ENCODE data around the gene ANKS1A.

Gene ANKS1A

DNA sequence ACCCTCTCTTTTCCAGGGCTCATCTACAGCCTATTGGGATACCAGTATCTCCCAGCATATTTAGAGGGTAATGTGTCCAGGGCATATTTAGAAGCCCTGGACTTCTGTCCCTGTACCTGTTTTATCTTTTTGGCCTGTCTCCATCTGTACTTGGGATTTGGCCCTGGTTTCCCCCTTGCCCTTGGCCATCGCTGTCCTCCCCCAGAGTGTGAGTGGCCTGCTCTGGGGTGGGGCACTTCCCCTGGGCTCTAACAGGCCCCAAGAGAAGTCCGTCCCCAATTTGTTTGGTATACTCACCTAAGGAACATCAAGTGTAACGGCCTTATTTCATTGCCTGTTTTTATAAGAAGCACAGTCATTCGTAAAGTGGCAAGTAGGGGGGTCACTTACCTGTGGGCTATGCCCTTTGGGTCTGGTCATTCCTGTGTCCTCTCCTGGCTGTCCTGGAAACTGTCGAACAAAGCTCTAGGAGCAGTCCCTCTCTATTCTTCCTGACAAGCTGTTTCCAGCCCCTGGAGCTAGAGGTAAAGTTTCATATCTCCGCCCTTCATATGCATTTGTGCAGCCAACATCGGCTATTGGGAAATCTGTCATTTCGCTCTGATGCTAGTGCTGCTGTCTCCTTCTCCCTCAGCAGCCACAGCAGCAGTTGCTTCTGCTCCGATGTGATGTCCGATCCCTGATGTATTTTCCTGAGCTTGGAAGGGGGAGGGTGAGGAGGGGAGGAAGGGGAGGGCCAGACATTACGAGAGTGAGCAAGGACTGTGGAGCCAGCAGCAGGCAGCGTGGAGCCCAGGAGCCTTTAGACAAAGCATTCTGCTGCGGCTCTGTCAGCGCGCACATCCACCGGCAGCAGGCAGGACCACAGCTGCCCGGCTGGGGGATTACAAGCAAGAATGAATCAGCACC is 168.6 kb downstream of the ANKS1A start:
- no peak for DNase-seq

DNA sequence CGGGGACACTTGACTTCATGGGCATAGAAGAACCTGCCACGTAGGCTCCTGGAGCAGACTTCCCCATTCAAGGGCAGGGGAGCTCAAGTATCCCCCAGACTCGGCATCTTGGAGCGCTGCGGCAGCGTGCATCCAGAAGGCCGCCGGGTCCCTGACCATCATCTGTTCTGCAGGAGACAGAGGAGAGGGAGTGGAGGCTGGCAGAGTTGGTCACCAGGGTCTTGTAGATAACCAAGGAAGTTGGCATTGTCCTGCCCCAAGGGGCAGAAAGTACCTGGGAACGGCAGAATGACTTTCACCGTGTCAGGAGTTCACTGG is 169.3 kb downstream of the ANKS1A start:
- no peak for DNase-seq

DNA sequence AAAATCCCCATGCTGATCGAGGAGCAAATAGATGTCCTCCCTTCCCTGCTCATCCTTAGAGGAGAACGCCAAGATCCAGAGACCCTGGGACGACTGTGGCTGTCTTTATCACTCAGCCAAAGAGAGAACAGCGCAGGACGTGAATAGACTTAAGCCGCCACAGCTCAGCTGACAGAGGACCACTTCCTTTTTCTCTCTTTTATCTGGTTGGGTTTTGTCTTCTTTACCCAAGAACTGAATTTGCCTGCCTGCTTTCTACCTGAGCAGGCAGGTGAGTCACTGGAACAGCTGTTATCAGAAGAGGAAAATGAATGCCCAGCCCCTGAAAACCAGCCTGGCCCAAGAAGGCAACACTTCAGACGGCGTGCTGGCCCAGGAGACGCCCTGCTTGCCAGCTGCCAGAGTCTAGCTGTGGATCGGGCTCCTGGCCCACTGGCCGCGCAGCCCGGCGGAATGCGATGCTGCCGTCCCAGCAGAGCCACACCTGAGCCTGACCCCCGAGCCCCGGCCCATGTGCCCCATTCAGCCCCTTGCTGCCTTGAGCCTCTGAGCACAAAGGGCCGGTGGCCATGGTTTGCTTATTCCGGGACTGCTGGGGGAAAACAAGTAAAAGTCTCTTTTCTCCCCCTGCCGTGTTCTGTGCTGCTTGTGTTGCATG is 169.9 kb downstream of the ANKS1A start:
- no peak for DNase-seq

DNA sequence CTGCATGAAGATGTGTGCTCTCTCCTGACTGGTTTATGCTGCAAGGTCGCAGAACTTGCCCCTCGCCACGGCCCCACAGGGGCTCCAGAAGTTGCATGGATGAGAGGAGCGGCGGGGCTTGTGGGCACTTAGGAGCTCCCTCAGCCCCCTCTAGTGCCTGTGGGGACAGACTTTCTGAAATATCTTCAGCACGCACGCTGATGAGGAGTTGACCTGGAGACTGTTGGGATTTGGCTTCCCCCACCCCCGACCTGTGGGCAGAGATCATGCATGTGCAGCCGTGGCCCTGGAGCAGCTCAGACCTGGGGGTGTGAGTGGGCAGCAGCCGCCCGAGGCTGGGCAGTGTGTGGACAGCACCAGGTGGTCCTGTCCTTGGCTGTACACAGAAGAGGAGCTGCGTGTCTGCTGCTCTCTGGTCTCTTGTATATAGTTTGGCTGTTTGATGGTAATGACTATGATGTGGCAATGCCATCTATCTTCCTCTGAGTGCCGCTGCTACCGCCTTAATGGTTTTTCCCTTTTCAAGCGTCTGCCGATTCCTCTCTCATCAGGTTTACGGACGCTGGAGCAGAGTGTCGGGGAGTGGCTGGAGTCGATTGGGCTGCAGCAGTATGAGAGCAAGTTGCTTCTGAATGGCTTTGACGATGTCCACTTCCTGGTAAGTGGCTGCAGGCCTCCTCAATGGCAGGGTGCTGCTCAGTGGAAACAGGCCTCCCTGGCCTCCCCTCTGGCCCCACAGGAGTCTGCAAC is 170.7 kb downstream of the ANKS1A start:
- DNase-seq, result no peak

DNA sequence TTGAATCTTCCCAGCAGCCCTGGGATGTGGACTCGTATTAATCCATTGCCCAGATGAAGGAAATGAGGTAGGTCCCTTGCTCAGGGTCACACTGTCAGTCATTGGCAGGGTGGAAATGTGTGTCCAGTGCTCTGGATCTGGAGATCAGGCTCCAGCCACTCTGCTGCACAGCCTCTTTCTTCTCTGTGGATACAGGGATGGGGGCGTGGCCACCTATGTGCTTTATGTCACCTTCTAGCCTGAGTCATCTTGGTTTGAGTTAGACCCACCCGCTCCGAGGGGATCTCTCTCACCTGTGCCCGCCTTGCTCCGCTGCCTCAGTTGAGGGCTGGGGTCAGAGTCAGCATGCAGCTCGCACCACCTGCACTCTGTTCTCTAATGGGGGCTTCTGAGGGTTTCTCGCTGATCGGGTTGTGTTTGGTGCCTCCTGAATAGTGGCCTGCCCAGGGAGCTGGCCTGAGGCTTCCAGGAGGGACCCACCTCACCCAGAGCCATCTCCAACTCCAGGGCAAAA is 172.1 kb downstream of the ANKS1A start:
- DNase-seq, result no peak

DNA sequence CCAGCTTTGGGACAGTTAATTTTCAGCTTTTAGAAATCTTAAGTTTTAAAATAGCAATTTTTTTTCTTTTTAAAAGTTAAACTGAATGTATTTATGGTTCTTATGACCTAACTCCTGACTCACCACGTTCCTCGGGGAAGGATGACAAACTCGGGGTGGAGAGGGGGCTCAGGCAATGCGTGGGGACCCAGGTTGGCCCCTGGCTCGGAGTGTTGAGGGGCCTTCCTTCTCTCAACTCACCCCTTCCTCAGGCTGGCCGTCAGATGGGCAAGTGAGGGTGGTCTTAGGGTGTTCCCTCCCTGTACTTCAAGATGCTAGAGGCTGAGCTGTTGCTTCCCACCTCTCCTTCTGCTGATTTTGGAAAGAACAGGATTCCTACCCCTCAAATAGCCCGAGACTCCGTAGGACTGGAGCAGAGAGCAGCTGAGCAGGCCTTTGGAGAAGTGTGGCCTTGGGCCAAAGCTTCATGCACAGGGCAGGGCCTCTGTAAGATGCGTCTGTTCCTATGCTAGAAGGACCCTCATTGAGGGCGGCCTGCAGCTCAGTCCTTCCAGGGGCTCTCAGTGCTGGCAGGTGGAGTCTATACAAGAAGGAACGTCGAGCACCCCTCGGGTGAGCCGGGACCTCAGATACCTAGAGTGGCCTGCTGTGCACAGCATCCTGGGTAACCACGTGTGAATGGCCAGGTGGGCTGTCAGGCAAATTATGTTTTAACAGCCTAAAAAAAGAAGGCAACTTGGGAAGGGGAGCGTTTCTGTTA is 172.8 kb downstream of the ANKS1A start:
- DNase-seq, result no peak

DNA sequence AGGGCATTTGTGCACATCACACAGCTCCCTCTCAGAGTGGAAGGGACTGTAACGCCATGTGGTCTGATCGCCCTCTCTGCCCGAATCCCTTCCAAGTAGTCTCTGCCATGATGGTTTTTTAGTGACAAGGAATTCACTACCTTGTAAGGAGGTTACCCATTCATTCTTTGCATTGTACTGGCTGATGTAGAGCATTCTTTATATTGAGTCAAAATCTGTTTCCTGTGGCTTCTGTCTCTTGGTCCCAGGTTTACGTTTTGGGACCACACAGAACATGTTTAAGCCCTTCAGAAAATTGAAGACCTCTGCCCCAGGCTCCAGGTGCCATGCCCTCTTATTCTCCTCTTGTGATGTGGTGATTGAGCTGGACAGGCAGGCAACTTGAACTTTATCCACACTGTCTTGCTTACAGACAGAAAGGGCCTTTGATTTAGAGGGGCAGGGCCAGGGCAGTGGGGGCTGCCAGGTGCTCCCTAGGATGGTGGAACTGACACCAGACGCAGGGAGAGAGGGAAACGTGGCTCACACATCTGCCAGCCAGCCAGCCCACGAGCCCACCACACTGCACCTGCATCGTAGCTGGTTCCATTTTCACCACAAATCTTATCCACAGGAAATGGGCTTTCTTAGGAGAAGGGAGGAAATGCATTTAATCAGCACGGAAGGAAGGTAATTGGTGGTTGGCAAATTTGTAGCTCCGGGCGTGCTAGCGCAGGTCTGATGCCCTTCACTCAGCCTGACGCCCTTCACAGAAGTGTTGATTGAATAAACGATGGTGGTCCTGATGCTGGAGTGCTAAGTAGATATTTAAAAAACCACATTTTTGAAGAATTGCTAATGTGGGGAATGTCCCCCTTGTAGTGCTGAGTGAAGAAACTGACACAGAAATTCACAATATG is 173.9 kb downstream of the ANKS1A start:
- no peak for DNase-seq

DNA sequence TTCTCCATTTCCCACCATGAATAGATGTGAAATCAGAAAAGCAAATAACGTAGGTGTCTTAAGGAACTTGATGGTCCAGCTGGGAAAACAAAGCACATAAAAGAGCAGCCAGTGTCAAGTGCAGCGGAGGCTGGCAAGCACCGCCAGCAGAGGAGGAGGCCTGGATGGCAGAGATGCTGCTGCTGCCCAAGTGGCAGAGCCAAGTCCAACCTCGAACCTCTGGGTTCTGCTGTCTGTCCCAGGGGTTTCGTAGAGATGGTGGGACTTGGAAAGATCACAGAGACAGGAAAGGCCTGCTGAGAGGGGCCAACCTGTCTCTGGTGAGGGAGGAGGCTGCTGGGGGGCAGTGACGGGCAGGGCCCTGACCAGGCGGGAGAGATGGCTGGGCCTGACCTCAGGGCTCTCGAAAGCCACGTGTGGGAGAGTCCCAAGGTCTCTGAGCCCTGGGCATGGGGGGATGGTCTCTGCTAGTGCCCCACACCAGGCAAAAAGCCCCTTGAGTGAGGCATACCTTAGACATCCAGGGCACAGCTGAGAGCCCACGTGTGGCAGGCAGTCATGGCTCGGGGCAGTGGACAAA is 174.7 kb downstream of the ANKS1A start:
- no peak for DNase-seq

DNA sequence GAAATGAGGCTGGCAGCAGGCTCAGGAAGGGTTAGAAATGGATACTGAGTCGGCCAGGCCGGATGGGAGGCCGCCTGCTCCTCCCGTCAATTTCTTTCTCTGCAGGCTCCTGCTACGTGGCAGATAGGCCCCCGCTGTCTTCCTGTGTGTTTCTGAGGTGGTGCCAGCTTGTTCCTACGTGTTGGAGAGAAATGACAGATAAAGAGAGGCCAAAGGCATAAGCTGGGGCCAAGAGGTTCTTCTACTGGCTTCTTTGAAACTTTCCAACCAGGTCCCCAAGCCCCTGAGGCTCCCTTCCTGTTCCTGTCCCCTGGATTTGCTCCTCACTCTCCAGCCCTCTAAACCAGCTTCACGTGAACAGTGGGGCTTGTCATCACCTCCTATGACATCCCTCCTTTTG is 175.2 kb downstream of the ANKS1A start:
- DNase-seq, result no peak

DNA sequence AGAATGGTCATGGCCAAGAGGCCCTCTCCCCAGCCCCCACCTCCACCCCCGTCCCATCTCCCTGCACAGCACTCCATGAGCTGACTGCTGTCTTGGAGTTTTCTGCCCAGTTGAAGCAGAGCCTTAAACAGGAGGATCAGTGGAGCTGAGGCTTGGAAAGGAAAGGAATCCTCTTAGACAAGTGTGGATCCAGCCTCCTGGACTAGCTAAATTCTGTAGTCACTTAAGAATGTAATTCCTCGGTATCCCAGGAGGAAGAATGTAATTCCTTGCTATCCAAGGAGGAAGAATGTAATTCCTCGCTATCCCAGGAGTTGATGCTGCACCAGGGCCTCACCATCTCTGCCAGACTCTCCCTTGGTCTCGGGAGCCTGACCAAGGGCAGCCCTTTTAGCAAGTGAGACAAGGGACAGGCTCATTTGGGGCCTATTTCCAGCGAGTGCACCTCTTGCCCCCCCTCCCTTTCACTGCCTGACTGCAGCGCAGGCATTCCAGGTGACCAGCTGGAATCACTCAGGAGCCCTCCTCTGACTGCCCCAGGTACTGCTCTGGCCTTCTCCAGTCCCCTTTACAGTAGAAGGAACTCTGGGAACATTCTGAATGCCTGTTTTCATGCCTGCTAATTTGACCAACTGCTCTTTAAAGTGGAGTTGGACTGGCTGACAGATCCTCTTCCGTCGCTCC is 175.8 kb downstream of the ANKS1A start:
- DNase-seq, result no peak

DNA sequence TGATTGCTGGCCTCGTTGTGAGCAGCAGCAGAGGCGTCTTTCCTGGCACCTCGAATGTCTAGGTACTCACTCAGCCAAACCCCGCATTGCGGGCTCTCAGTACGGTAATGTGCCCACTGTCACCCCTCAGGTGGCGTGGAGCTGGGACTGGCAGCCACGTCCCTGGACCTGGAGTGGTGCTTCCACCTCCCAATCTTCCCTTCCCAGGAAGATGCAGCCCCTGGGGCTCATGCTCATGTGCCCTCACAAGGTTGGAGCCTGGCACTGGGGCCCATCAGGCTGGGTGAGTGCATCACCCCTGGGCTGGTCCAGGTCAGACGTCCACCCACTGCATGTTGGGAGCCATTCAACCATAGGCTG is 176.4 kb downstream of the ANKS1A start:
- no peak for DNase-seq

DNA sequence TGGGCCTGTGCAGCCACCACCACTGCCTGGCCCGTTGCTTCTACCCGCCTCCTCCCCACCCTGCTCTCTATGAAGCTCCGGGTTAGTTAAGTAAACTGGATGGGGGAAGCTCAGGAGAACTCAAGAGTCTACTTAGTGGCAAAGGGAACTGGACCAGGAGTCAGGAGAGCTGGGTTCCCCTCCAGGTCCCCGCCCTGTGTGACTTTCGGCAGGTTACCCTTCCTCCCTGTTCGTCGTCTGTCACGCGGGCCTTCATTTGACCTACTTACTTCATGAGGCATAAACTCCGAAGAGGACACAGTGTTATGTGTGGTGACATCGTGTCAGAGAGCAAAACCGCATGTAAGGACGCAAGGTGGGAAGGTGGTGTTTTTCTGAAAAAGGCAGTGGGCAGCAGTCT is 176.8 kb downstream of the ANKS1A start:
- DNase-seq, result no peak

DNA sequence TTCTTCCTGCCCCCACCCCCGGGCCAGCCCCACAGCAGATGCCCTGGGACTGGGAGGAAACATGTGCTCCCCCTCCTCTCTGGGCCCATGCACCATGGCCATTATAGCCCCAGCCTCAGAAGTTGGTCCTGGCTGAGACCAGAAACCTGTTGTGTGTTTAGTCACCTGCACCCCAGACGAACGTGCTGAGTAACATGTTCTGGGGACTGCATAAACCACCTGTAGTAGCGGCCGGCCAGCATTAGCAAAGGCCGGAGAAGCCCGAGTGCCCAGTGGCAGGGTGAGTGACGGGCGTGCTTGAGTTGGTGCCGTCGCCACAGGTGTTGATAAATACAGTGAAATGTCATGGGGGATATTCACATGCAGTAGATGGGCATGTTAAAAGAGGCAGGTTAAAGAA is 178.2 kb downstream of the ANKS1A start:
- DNase-seq, result no peak

DNA sequence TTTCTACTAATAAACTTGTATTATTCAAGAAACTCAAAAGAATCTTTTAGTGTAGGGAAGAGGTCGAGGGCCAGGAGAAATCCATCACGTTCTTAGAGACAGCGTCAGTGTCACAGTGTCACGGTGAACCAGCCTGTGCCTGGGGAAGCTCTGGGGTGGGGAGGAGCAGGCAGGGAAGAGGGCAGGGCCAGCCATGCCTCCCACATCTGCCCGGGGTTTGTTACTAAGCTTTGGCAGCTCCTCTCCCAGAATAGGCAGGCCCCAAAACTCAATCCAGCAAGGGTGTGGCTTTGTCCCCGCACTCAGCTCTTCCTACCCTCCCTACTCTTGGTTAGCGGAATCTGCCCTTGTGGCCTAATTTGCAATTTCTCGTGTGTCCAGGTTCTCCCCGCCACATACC is 179.2 kb downstream of the ANKS1A start:
- no peak for DNase-seq

DNA sequence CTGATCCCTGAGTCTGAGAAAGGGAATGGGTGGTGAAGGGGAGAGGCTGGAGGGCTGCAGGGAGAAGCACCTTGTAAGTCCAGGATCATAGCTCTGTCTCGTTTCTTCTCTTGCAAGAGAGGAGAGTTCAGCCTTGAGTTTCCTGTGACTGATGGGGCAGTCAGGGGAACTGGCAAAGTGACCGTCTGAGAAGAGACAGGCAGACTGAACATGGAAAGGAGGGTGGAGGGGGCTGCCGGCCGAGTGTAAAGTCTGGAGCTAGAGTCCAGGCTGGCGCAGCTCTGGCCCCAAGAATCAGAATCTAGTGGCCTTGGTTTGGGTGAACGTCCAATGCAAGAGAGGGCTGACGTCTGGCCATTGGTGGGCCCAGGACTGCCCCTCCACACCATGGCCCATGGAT is 179.6 kb downstream of the ANKS1A start:
- DNase-seq, result no peak

DNA sequence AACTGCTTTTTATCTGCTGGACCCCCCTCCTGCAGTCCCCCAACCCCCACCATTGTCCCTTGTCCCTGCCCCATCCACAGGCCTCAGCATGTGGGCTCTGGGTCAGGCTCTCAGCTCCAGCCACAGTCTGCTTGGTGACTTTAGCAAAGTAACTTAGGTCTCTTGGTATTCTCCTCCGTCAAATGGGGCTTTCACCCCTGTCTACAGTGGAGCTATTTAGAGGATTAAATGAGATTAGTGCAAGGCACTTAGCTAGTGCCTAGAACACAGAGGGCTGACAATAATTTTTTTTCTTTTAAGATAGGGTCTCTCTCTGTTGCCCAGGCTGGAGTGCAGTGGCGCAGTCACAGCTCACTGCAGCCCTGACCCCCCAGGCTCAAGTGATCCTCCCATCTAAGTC is 180.2 kb downstream of the ANKS1A start:
- no peak for DNase-seq

DNA sequence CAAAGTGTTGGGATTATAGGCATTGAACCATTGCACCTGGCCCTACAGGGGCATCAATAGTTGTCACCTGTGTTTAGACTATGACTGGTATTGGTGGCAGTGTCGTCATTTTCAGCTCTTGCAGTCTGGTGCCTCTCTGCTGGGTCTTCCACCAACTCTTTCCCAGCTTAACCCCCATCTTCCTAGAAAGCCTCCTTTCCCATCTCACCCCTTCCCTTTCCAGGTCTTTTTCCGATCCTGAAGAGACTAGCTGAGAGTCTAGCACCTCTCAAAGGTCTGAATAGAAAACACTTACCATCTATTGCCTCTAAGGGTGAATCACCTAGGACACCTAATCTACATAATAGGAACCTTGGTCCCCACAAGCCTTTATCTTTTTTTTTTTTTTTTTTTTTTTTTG is 181.1 kb downstream of the ANKS1A start:
- DNase-seq, result no peak

DNA sequence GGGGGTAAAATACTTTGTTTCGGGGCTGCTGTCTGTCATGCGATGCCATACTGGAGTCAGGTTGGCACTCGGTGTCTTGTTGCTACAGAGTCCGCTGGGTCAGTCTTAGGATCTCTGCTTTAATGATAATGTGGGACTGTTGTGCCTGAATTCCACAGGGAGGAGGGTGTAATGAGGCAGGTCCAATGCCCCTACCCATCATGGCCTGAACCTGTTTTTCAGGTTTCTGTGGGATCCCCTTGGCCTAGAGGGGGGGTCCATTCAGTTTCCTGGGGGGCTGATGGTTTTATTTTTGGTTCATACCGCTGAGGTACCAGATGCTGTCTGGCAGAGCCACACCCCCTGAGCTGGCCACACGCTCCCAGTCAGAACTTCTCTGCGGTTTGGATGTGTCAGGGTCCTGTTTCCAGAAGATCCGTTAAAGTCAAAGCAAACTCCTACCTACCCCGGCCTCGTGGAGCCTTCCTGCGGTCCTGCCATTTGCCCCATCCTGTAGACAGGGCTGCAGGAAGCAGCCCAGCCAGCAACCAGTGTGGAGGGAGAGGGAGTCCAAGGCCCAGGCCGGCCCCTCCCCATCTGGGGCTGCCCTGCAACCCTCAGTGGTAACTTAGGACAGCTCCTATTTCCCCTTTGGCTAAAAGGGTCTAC is 182.4 kb downstream of the ANKS1A start:
- DNase-seq, result no peak

DNA sequence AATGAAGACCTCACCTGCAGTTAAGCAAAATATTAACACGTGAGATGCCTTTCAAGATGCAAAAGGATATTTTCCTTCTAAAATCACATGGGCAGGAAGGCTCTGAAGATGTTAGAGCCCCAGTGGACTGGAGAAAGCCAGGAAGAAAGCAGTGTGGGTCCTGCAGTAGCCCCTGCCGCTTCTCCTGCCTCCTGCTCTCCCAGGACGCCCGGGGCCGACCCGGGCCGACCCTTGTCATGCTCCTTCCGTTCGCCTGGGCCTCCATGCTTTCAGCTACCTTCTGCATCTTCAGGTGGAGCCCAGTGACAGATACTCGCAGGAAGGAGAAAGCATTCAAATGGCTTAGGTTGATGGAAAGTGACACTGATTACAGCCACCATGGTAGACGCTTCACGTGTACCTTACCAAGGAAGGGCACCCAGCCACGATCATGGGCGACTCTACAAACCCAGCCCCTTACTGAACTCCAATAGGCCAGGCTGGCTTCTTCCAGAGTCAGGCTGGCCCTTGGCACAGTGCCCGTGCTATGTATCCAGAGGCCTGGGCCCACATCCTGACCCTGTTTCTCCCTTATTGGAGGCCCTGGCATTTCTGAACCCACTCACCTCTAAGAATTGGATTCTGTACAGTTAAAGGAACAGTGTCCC is 183.1 kb downstream of the ANKS1A start:
- DNase-seq, result no peak

DNA sequence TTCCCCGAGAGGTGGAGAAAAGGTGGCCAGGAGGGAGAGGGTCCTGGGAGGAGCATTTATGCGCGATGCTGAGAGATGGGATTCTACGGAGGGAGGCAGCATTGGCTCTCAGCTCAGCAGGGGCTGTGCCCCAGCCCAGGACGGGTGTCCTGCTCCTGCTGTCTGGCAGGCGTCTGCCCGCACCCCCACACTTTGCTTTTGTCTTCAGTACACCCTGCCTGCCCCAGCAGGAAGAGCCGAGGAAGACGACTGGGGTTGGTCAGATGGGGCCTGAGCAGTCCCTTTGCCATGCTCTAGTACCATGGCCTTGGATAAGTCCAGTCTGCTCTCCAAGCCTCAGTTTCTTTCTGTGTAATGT is 183.6 kb downstream of the ANKS1A start:
- DNase-seq, result no peak

Data from stimulated activated CD4-positive, alpha-beta T cell treated with anti-CD3 and anti-CD28 coated beads, Interleukin-4, amount 100 ng/mL, for 1 hour (primary cell).